Smooth muscle cell (in vitro differentiated cells): Measurements from ENCODE around the gene PILRB. TPM values are rescaled to one million over a fixed set of nuclear protein-coding genes. Genes with fewer than 3 reads are reported as not detected.

ENCODE experiments used
- DNase-seq: peaks from one replicate; lab custom pipeline; 2025; ENCODE audit not compliant: unreplicated experiment; lab: John Stamatoyannopoulos, UW
- H2AFZ ChIP-seq: fragments of 200-600 bp; sonication (generic); 2 replicates; pipeline ENCODE4 v1.6.0; 2016; ENCODE audit warnings: antibody characterized with exemption, low read depth, mild to moderate bottlenecking
- H3F3A ChIP-seq: fragments of 200-600 bp; sonication (generic); 2 replicates; pipeline ENCODE4 v1.6.0; 2017; ENCODE audit warnings: antibody characterized with exemption, low read depth
- H3K27ac ChIP-seq: fragments of 200-600 bp; sonication (generic); 2 replicates; pipeline ENCODE4 v1.5.1; 2016; ENCODE audit warnings: low read depth, mild to moderate bottlenecking
- H3K27me3 ChIP-seq: fragments of 200-600 bp; sonication (generic); 2 replicates; pipeline ENCODE4 v1.6.1; 2016; ENCODE audit warnings: low read depth, mild to moderate bottlenecking
- H3K36me3 ChIP-seq: fragments of 200-600 bp; sonication (generic); 2 replicates; pipeline ENCODE4 v1.5.1; 2016; ENCODE audit warnings: low read depth
- H3K4me1 ChIP-seq: fragments of 200-600 bp; sonication (generic); 2 replicates; pipeline ENCODE4 v1.5.1; 2016; ENCODE audit warnings: low read depth
- H3K4me2 ChIP-seq: fragments of 200-600 bp; sonication (generic); 2 replicates; pipeline ENCODE4 v1.6.0; 2016; ENCODE audit warnings: mild to moderate bottlenecking
- H3K4me3 ChIP-seq: fragments of 200-600 bp; sonication (generic); 2 replicates; pipeline ENCODE4 v1.5.1; 2016; ENCODE audit warnings: mild to moderate bottlenecking
- H3K79me2 ChIP-seq: fragments of 200-600 bp; sonication (generic); 2 replicates; pipeline ENCODE4 v1.6.0; 2016; ENCODE audit warnings: low read depth, mild to moderate bottlenecking
- H3K9ac ChIP-seq: fragments of 200-600 bp; sonication (generic); 2 replicates; pipeline ENCODE4 v1.6.0; 2016; ENCODE audit warnings: low read depth
- H3K9me3 ChIP-seq: fragments of 200-600 bp; sonication (generic); replicated peaks from 2 replicates; pipeline ENCODE4 v1.5.1; 2016; ENCODE audit warnings: low read depth
- H4K20me1 ChIP-seq: fragments of 200-600 bp; sonication (generic); 2 replicates; pipeline ENCODE4 v1.6.0; 2016; ENCODE audit warnings: low read depth
- WGBS: methylation state at CpG from one replicate; pipeline ENCODE4 v1.1.7; 2016; ENCODE audit warnings: low lambda C conversion rate; 5-methylcytosine and 5-hydroxymethylcytosine counted together
- polyA plus RNA-seq: library from polyadenylated mRNA; unstranded; fragments of >200 nt; fragmentation: Nextera tagmentation; extraction: Ambion mirVana; gene quantifications from 2 replicates; pipeline ENCODE4 v1.2.1, GENCODE V29; 2016
- total RNA-seq: library from RNA; depleted of rRNA; stranded (reverse); fragments of >200 nt; gene quantifications from 2 replicates; pipeline ENCODE4 v1.2.3, GENCODE V29; 2014
- TF ChIP-seq, protein P1 (sequence below): fragments of 200-600 bp; sonication (generic); IDR thresholded peaks from 2 replicates; pipeline ENCODE4 v1.5.1; 2017; ENCODE audit warnings: borderline replicate concordance, mild to moderate bottlenecking, antibody characterized with exemption; ENCODE audit not compliant: insufficient read depth, poor library complexity, severe bottlenecking

The PILRB gene
- total and polyA plus RNA-seq, 2 experiments from 2014 or later, result 10.1 to 12.0 TPM

- Histone ChIP-seq H2AFZ (no peak overlapping the region), H3K4me3 (no peak overlapping the region), H3K79me2 (no peaks in the 10 kb centered on the region), H3K4me2 (no peak overlapping the region), H3K4me1 (no peaks in the 10 kb centered on the region), H3F3A (no peaks in the 10 kb centered on the region), H4K20me1 (no peaks in the 10 kb centered on the region), H3K9me3 (no peaks in the 10 kb centered on the region), H3K36me3 (no peaks in the 10 kb centered on the region), H3K27ac (no peak overlapping the region), H3K9ac (no peak overlapping the region), H3K27me3 (peaks cover 14% of the 10 kb centered on the region)
- TF ChIP-seq, protein P1, sequence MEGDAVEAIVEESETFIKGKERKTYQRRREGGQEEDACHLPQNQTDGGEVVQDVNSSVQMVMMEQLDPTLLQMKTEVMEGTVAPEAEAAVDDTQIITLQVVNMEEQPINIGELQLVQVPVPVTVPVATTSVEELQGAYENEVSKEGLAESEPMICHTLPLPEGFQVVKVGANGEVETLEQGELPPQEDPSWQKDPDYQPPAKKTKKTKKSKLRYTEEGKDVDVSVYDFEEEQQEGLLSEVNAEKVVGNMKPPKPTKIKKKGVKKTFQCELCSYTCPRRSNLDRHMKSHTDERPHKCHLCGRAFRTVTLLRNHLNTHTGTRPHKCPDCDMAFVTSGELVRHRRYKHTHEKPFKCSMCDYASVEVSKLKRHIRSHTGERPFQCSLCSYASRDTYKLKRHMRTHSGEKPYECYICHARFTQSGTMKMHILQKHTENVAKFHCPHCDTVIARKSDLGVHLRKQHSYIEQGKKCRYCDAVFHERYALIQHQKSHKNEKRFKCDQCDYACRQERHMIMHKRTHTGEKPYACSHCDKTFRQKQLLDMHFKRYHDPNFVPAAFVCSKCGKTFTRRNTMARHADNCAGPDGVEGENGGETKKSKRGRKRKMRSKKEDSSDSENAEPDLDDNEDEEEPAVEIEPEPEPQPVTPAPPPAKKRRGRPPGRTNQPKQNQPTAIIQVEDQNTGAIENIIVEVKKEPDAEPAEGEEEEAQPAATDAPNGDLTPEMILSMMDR, result no peak
- WGBS, result 74% methylated on average over 2 of the region's 2 CpGs
- DNase-seq, result no peak
Measured at GRCh38 chr7:100398239-100398638, 40.3 kb downstream of the PILRB start.

GRCh38 chr7:100400041-100400440 lies 42.1 kb downstream of the PILRB start:
- H3K27me3 ChIP-seq, result peaks cover 13% of the 10 kb centered on the region

DNA sequence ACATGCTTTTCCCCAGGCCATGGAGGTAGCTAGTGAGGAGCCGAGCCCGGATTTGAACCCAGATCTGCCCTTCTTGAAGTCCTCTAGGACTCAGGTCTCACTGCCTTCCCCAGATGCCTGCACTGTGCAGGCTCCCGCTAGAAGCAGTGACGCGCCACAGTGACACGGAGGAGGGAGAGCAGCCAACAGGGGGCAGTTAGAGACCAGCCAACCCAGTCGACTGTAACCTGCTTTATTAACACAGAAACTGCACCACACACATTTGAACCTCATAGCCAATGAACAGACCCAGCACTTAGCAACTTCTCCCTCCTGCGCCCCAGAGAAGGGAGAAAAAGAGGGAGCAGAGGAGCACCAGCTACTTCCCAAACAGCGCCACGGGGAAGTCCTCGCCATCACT lies 42.7 kb downstream of the PILRB start:
- H3F3A ChIP-seq, result no peaks in the 10 kb centered on the region
- 66% methylated on average over 11 of the region's 11 CpGs for WGBS
- TF ChIP-seq, protein P1, result peak; percentile 19

More at GRCh38 chr7:100400041-100400440, 42.1 kb downstream of the PILRB start:
- H3K36me3 ChIP-seq, result no peaks in the 10 kb centered on the region
- no peak overlapping the region for H3K4me2 ChIP-seq
- H3K79me2 ChIP-seq, result no peaks in the 10 kb centered on the region
- H3K4me3 ChIP-seq, result no peak overlapping the region
- H3K27ac ChIP-seq, result no peak overlapping the region
- H3K9ac ChIP-seq, result no peak overlapping the region
- H4K20me1 ChIP-seq, result no peaks in the 10 kb centered on the region
- DNase-seq, result no peak
- TF ChIP-seq, protein P1, result no peak
- H3K9me3 ChIP-seq, result no peaks in the 10 kb centered on the region
- no peaks in the 10 kb centered on the region for H3F3A ChIP-seq
- H3K4me1 ChIP-seq, result no peaks in the 10 kb centered on the region
- H2AFZ ChIP-seq, result no peak overlapping the region
- 94% methylated on average over 3 of the region's 3 CpGs for WGBS

GRCh38 chr7:100401811-100402210 lies 43.9 kb downstream of the PILRB start:
- no peaks in the 10 kb centered on the region for H3K9me3 ChIP-seq
- H3K9ac ChIP-seq, result no peak overlapping the region
- no peaks in the 10 kb centered on the region for H3K4me1 ChIP-seq
- TF ChIP-seq, protein P1, result no peak
- no peaks in the 10 kb centered on the region for H4K20me1 ChIP-seq
- no peak overlapping the region for H3K4me2 ChIP-seq
- H3F3A ChIP-seq, result no peaks in the 10 kb centered on the region
- no peaks in the 10 kb centered on the region for H3K79me2 ChIP-seq
- DNase-seq, result no peak
- no peak overlapping the region for H2AFZ ChIP-seq
- H3K27ac ChIP-seq, result no peak overlapping the region
- H3K36me3 ChIP-seq, result no peaks in the 10 kb centered on the region
- 69% methylated on average over 5 of the region's 5 CpGs for WGBS
- no peak overlapping the region for H3K4me3 ChIP-seq
- peaks cover 12% of the 10 kb centered on the region for H3K27me3 ChIP-seq

More for the DNA sequence above, 42.7 kb downstream of the PILRB start:
- H3K27ac ChIP-seq, result no peak overlapping the region
- no peaks in the 10 kb centered on the region for H3K36me3 ChIP-seq
- H2AFZ ChIP-seq, result no peak overlapping the region
- no peak for DNase-seq
- peaks cover 12% of the 10 kb centered on the region for H3K27me3 ChIP-seq
- no peak overlapping the region for H3K4me3 ChIP-seq
- H3K79me2 ChIP-seq, result no peaks in the 10 kb centered on the region
- H3K4me2 ChIP-seq, result no peak overlapping the region
- no peaks in the 10 kb centered on the region for H3K4me1 ChIP-seq
- H4K20me1 ChIP-seq, result no peaks in the 10 kb centered on the region
- H3K9me3 ChIP-seq, result no peaks in the 10 kb centered on the region
- H3K9ac ChIP-seq, result no peak overlapping the region
